Caco-2 (cell line): ENCODE measurements around the gene CPEB1. TPM values are rescaled to one million over a fixed set of nuclear protein-coding genes. Genes with fewer than 3 reads are reported as not detected.

ENCODE experiments used
- BruUV-seq: library from RNA; stranded (reverse); fragments of 400-500 nt; replicated peaks from 2 replicates; lab custom pipeline; 2021; lab: Mats Ljungman, UMichigan
- CTCF ChIA-PET: fragments of 300-600 bp; sonication (Branson Sonifier 250); formaldehyde crosslinking; loops from one replicate; lab custom pipeline; 2022; ENCODE audit warnings: antibody characterized with exemption; lab: Charles Lee
- POLR2A ChIA-PET: fragments of 300-600 bp; sonication (Branson Sonifier 250); formaldehyde crosslinking; loops from one replicate; lab custom pipeline; 2022; ENCODE audit warnings: antibody characterized with exemption; lab: Charles Lee
- DNase-seq, 2 experiments: peaks; one replicate each; pipeline versions ENCODE4 v3.0.0 to v3.0.0-alpha.2; 2020 to 2022
- H3K27me3 ChIP-seq: replicated peaks from 2 replicates; pipeline ENCODE4 v1.6.0; 2011; ENCODE audit warnings: low read length; ENCODE audit not compliant: control insufficient read depth, insufficient read depth
- H3K36me3 ChIP-seq: 2 replicates; pipeline ENCODE4 v1.5.1; 2011; ENCODE audit warnings: low read length; ENCODE audit not compliant: control insufficient read depth, insufficient read depth
- H3K4me1 ChIP-seq: fragments of 250-450 bp; sonication (Bioruptor Pico); 2 replicates; pipeline ENCODE4 v1.5.1; 2020; ENCODE audit warnings: mild to moderate bottlenecking
- H3K4me3 ChIP-seq: 2 replicates; pipeline ENCODE4 v1.5.1; 2011; ENCODE audit warnings: low read depth, mild to moderate bottlenecking, control low read depth, low read length
- H3K9me3 ChIP-seq: fragments of 250-450 bp; sonication (Bioruptor Pico); 2 replicates; pipeline ENCODE4 v1.5.1; 2020; ENCODE audit warnings: mild to moderate bottlenecking, moderate library complexity
- H3K27ac Mint-ChIP-seq: one replicate; pipeline ENCODE4 v1.8.0; 2022; ENCODE audit warnings: mixed read lengths; ENCODE audit not compliant: unreplicated experiment
- H3K27me3 Mint-ChIP-seq: one replicate; pipeline ENCODE4 v1.8.0; 2022; ENCODE audit warnings: mixed read lengths; ENCODE audit not compliant: insufficient read depth, unreplicated experiment
- H3K36me3 Mint-ChIP-seq: one replicate; pipeline ENCODE4 v1.8.0; 2022; ENCODE audit warnings: mild to moderate bottlenecking, mixed read lengths; ENCODE audit not compliant: insufficient read depth, unreplicated experiment
- H3K4me1 Mint-ChIP-seq: one replicate; pipeline ENCODE4 v1.8.0; 2022; ENCODE audit warnings: low read depth, mixed read lengths; ENCODE audit not compliant: unreplicated experiment
- H3K4me3 Mint-ChIP-seq: one replicate; pipeline ENCODE4 v1.8.0; 2022; ENCODE audit warnings: mild to moderate bottlenecking, moderate library complexity, mixed read lengths; ENCODE audit not compliant: unreplicated experiment
- H3K9me3 Mint-ChIP-seq: one replicate; pipeline ENCODE4 v1.8.0; 2022; ENCODE audit warnings: mixed read lengths; ENCODE audit not compliant: unreplicated experiment
- CTCF ChIP-seq, 2 experiments: fragments of 200-600 bp in 1 of 2; IDR thresholded peaks; 1 replicate in 1 of 2; 2 replicates in 1 of 2; pipeline versions ENCODE4 v1.5.1 to v1.8.0; 2011 to 2022; ENCODE audit warnings: antibody characterized with exemption in 1 of 2, control low read depth in 1 of 2, inconsistent platforms in 1 of 2, low read depth in 1 of 2, low read length in 1 of 2, mild to moderate bottlenecking in 1 of 2, moderate library complexity in 1 of 2; ENCODE audit not compliant: insufficient read depth in 1 of 2, severe bottlenecking in 1 of 2, unreplicated experiment in 1 of 2
- intact Hi-C: fragments of 100-400 bp; cut with micrococcal nuclease; formaldehyde crosslinking; loops from one replicate; pipeline ENCODE4 v1.10.0; 2022; ENCODE audit not compliant: unreplicated experiment
- total RNA-seq: library from RNA; stranded (reverse); gene quantifications from 2 replicates; pipeline ENCODE4 v1.2.3, GENCODE V29; 2022

CPEB1 gene
- total RNA-seq, 1 experiment from 2014 or later, result 0.82 TPM

DNA sequence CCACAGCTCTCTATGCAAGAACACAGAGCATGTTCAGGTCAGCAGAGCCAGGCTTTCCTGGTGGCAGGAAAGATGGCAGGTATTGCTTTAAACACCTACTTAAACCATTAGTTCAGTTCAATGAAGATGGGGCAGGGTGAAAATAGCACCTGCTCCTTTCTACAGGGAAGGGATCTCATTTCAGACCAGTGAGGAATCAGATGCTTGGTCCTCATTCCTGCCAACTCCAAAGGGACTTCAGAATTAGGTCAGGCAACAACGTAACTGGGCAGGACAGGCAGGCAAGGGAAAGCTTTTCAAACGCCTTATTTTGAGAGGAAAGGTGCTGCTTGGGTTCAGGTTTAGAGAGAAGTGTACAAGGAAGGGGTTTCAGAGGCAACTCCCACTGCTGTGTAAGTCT, 94.3 kb downstream of the CPEB1 start:
- Mint-ChIP-seq H3K27ac (no peak overlapping the region), H3K4me3 (no peak overlapping the region), H3K36me3 (no peaks in the 10 kb centered on the region), H3K27me3 (no peaks in the 10 kb centered on the region), H3K9me3 (no peaks in the 10 kb centered on the region), H3K4me1 (no peaks in the 10 kb centered on the region)
- H3K9me3 ChIP-seq, result no peaks in the 10 kb centered on the region
- no peak for TF ChIP-seq CTCF (IDR thresholded peaks at IDR 0.05; ENCODE audit: insufficient read depth in 1 of 2, low read depth in 1 of 2, low read length in 1 of 2, severe bottlenecking in 1 of 2, unreplicated experiment in 1 of 2)
- H3K4me1 ChIP-seq, result no peaks in the 10 kb centered on the region
- CTCF ChIA-PET, result no interaction called here
- no peaks in the 10 kb centered on the region for H3K27me3 ChIP-seq
- DNase-seq, result no peak
- H3K4me3 ChIP-seq, result no peak overlapping the region
- BruUV-seq, result no TSS peak
- POLR2A ChIA-PET, result no interaction called here
- intact Hi-C loops, result no loop called here
- H3K36me3 ChIP-seq, result no peaks in the 10 kb centered on the region

DNA sequence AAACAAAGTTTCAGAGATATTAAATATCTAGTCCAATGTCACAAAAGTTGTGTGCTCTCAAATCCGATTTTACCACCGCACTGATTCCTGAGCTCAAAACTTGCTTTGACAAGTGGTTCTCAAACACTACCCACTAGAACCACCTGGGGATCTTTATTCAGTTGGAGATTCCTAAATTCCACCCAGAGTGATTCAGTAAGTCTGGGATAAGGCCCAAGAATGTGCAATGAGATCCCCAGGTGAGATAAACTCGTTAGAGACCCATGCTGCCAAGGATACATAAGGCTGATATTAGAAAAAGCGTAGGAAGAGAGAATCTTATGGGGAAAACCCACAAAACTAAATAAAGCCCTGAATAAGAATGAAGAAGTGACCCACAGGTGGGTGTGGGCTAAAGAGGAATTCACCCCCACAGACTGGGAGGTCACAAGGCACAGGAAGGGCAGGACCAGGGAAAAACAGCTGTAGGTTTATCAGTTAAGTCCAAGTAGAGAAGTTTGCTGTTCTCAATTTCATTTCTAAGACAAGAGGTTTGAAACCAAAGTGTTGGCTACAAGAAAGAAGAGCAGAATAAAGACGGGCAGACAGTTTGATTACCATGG, 95.4 kb downstream of the CPEB1 start:
- POLR2A ChIA-PET, result no interaction called here
- BruUV-seq, result no TSS peak
- Mint-ChIP-seq H3K4me1 (no peaks in the 10 kb centered on the region), H3K9me3 (no peaks in the 10 kb centered on the region), H3K27ac (no peak overlapping the region), H3K4me3 (no peak overlapping the region), H3K36me3 (no peaks in the 10 kb centered on the region), H3K27me3 (no peaks in the 10 kb centered on the region)
- no peaks in the 10 kb centered on the region for H3K9me3 ChIP-seq
- no peaks in the 10 kb centered on the region for H3K27me3 ChIP-seq
- no peaks in the 10 kb centered on the region for H3K36me3 ChIP-seq
- H3K4me3 ChIP-seq, result no peak overlapping the region
- no peak for TF ChIP-seq CTCF (IDR thresholded peaks at IDR 0.05; ENCODE audit: insufficient read depth in 1 of 2, low read depth in 1 of 2, low read length in 1 of 2, severe bottlenecking in 1 of 2, unreplicated experiment in 1 of 2)
- intact Hi-C loops, result no loop called here
- no peak for DNase-seq
- CTCF ChIA-PET, result no interaction called here
- H3K4me1 ChIP-seq, result no peaks in the 10 kb centered on the region

- no peaks in the 10 kb centered on the region for H3K4me1 ChIP-seq
- H3K4me1 Mint-ChIP-seq, result no peaks in the 10 kb centered on the region
- no TSS peak for BruUV-seq
- H3K9me3 Mint-ChIP-seq, result no peaks in the 10 kb centered on the region
- no peak overlapping the region for H3K27ac Mint-ChIP-seq
- DNase-seq, result no peak
- no peaks in the 10 kb centered on the region for H3K27me3 ChIP-seq
- intact Hi-C loops, result no loop called here
- TF ChIP-seq CTCF (IDR thresholded peaks at IDR 0.05; ENCODE audit: insufficient read depth in 1 of 2, low read depth in 1 of 2, low read length in 1 of 2, severe bottlenecking in 1 of 2, unreplicated experiment in 1 of 2), result no peak
- no peaks in the 10 kb centered on the region for H3K36me3 Mint-ChIP-seq
- no peaks in the 10 kb centered on the region for H3K36me3 ChIP-seq
- H3K27me3 Mint-ChIP-seq, result no peaks in the 10 kb centered on the region
- ChIA-PET POLR2A (interaction anchor here (0.6 kb wide), 1 partner anchor 289 kb away, joined by 5 read pairs; no protein-coding TSS in a partner anchor), CTCF (no interaction called here)
- H3K4me3 Mint-ChIP-seq, result no peak overlapping the region
- no peak overlapping the region for H3K4me3 ChIP-seq
- no peaks in the 10 kb centered on the region for H3K9me3 ChIP-seq
Measured at GRCh38 chr15:82549199-82549665, 97.9 kb downstream of the CPEB1 start.
